ENCODE results near the gene PDE7B. TPM values are rescaled to one million over a fixed set of nuclear protein-coding genes. Genes with fewer than 3 reads are reported as not detected.

PDE7B gene
- total and polyA plus RNA-seq, 2 donors from 2014 or later: 4.6 to 15.4 TPM

- no peaks in the 10 kb centered on the region for H3K36me3 ChIP-seq (ENCODE audit: control insufficient read depth in 2 of 3, insufficient read depth in 3 of 3, low read length in 3 of 3)
- H3K4me3 ChIP-seq (ENCODE audit: low read length in 3 of 3): no peak overlapping the region
- DNase-seq (no peak), FAIRE-seq (no peak)
- peaks cover 0 to 2% (median 0%) of the 10 kb centered on the region in 3 donors for H3K4me1 ChIP-seq (ENCODE audit: control insufficient read depth in 2 of 3, insufficient read depth in 2 of 3, low read depth in 1 of 3, low read length in 3 of 3)
- no peak overlapping the region for H3K27ac ChIP-seq (ENCODE audit: low read depth in 2 of 2, low read length in 2 of 2)
- intact Hi-C loops (cut with DNase I): no loop called here
- TF ChIP-seq CTCF (IDR thresholded peaks at IDR 0.05; ENCODE audit: borderline replicate concordance, extremely low read depth, insufficient read depth): no peak
- H3K27me3 ChIP-seq (ENCODE audit: control insufficient read depth, insufficient read depth, low read length): no peaks in the 10 kb centered on the region
- H3K9me3 ChIP-seq (ENCODE audit: control insufficient read depth in 2 of 3, insufficient read depth in 1 of 3, low read length in 3 of 3): no peaks in the 10 kb centered on the region
- no peak overlapping the region for H3K9ac ChIP-seq (ENCODE audit: low read length in 3 of 3)
Measured at GRCh38 chr6:135910790-135911618, 59.5 kb downstream of the PDE7B start.

- FAIRE-seq: no peak
- H3K4me3 ChIP-seq (ENCODE audit: low read length in 3 of 3): no peak overlapping the region
Measured at GRCh38 chr6:135913785-135914184, 62.3 kb downstream of the PDE7B start.

GRCh38 chr6:135919026-135919425 lies 67.5 kb downstream of the PDE7B start:
- no peak overlapping the region for H3K4me3 ChIP-seq (ENCODE audit: low read length in 3 of 3)
- no peak for TF ChIP-seq CTCF (IDR thresholded peaks at IDR 0.05; ENCODE audit: borderline replicate concordance, extremely low read depth, insufficient read depth)
- no peaks in the 10 kb centered on the region for H3K36me3 ChIP-seq (ENCODE audit: control insufficient read depth in 2 of 3, insufficient read depth in 3 of 3, low read length in 3 of 3)
- no peak for FAIRE-seq
- intact Hi-C loops (cut with DNase I): no loop called here
- no peak overlapping the region for H3K27ac ChIP-seq (ENCODE audit: low read depth in 2 of 2, low read length in 2 of 2)
- H3K9ac ChIP-seq (ENCODE audit: low read length in 3 of 3): no peak overlapping the region
- no peaks in the 10 kb centered on the region for H3K4me1 ChIP-seq (ENCODE audit: control insufficient read depth in 2 of 3, insufficient read depth in 2 of 3, low read depth in 1 of 3, low read length in 3 of 3)
- no peak for DNase-seq
- no peaks in the 10 kb centered on the region for H3K27me3 ChIP-seq (ENCODE audit: control insufficient read depth, insufficient read depth, low read length)
- no peaks in the 10 kb centered on the region for H3K9me3 ChIP-seq (ENCODE audit: control insufficient read depth in 2 of 3, insufficient read depth in 1 of 3, low read length in 3 of 3)

More at GRCh38 chr6:135913785-135914184, 62.3 kb downstream of the PDE7B start:
- H3K27me3 ChIP-seq (ENCODE audit: control insufficient read depth, insufficient read depth, low read length): no peaks in the 10 kb centered on the region
- H3K4me1 ChIP-seq (ENCODE audit: control insufficient read depth in 2 of 3, insufficient read depth in 2 of 3, low read depth in 1 of 3, low read length in 3 of 3): no peaks in the 10 kb centered on the region
- TF ChIP-seq CTCF (IDR thresholded peaks at IDR 0.05; ENCODE audit: borderline replicate concordance, extremely low read depth, insufficient read depth): no peak
- H3K36me3 ChIP-seq (ENCODE audit: control insufficient read depth in 2 of 3, insufficient read depth in 3 of 3, low read length in 3 of 3): no peaks in the 10 kb centered on the region
- intact Hi-C loops (cut with DNase I): no loop called here
- no peak overlapping the region for H3K27ac ChIP-seq (ENCODE audit: low read depth in 2 of 2, low read length in 2 of 2)
- no peak for DNase-seq
- no peaks in the 10 kb centered on the region for H3K9me3 ChIP-seq (ENCODE audit: control insufficient read depth in 2 of 3, insufficient read depth in 1 of 3, low read length in 3 of 3)
- H3K9ac ChIP-seq (ENCODE audit: low read length in 3 of 3): no peak overlapping the region

All from kidney (tissue), 14 donors.